CD8-positive, alpha-beta memory T cell (primary cell): ENCODE results near the gene GFER. TPM values are rescaled to one million over a fixed set of nuclear protein-coding genes. Genes with fewer than 3 reads are reported as not detected.

Experiments used
- CTCF ChIA-PET: fragments of 350-600 bp; sonication (Branson Sonifier 250); formaldehyde crosslinking; loops from one replicate; lab custom pipeline; 2021; ENCODE audit warnings: antibody characterized with exemption; lab: Charles Lee
- POLR2A ChIA-PET: fragments of 350-600 bp; sonication (Branson Sonifier 250); formaldehyde crosslinking; loops from one replicate; lab custom pipeline; 2021; ENCODE audit warnings: antibody characterized with exemption; lab: Charles Lee
- DNase-seq, 5 donors: peaks; one replicate each; pipeline versions ENCODE4 v3.0.0 to v3.0.0-alpha.2; 2020 to 2022; ENCODE audit warnings: mixed read lengths in 1 of 5
- H3K27ac ChIP-seq: one replicate; pipeline ENCODE4 v1.7.0; 2013; ENCODE audit warnings: low read depth, mild to moderate bottlenecking, low read length, moderate library complexity
- H3K27me3 ChIP-seq: 2 replicates; pipeline ENCODE4 v1.7.0; 2013; ENCODE audit warnings: low read length, mild to moderate bottlenecking; ENCODE audit not compliant: insufficient read depth, poor library complexity, severe bottlenecking
- H3K36me3 ChIP-seq: 2 replicates; pipeline ENCODE4 v1.7.0; 2013; ENCODE audit warnings: mild to moderate bottlenecking, low read length, moderate library complexity; ENCODE audit not compliant: insufficient read depth
- H3K4me1 ChIP-seq: 2 replicates; pipeline ENCODE4 v1.7.0; 2013; ENCODE audit warnings: mild to moderate bottlenecking, low read length, moderate library complexity; ENCODE audit not compliant: insufficient read depth
- H3K4me3 ChIP-seq: 2 replicates; pipeline ENCODE4 v1.7.0; 2013; ENCODE audit warnings: mild to moderate bottlenecking, low read length
- H3K9me3 ChIP-seq: 2 replicates; pipeline ENCODE4 v1.7.0; 2013; ENCODE audit warnings: mild to moderate bottlenecking, low read length
- H3K27ac Mint-ChIP-seq, 8 donors: one replicate each; pipeline ENCODE4 v1.8.0; 2020 to 2021; ENCODE audit warnings: mixed read lengths in 8 of 8, mild to moderate bottlenecking in 6 of 8, inconsistent platforms in 3 of 8, moderate library complexity in 3 of 8
- H3K27me3 Mint-ChIP-seq, 2 donors: one replicate each; pipeline ENCODE4 v1.8.0; 2020 to 2021; ENCODE audit warnings: mixed read lengths in 2 of 2, mild to moderate bottlenecking in 1 of 2, moderate library complexity in 1 of 2
- H3K36me3 Mint-ChIP-seq, 3 donors: one replicate each; pipeline ENCODE4 v1.8.0; 2020 to 2021; ENCODE audit warnings: mixed read lengths in 3 of 3, inconsistent platforms in 1 of 3, mild to moderate bottlenecking in 1 of 3
- H3K4me1 Mint-ChIP-seq, 3 donors: one replicate each; pipeline ENCODE4 v1.8.0; 2020 to 2021; ENCODE audit warnings: mixed read lengths in 3 of 3, inconsistent platforms in 1 of 3, mild to moderate bottlenecking in 1 of 3
- H3K4me3 Mint-ChIP-seq, 7 donors: one replicate each; pipeline ENCODE4 v1.8.0; 2020 to 2021; ENCODE audit warnings: mixed read lengths in 7 of 7, mild to moderate bottlenecking in 6 of 7, moderate library complexity in 4 of 7, inconsistent platforms in 2 of 7
- H3K9me3 Mint-ChIP-seq, 5 donors: one replicate each; pipeline ENCODE4 v1.8.0; 2020 to 2022; ENCODE audit warnings: mixed read lengths in 5 of 5, mild to moderate bottlenecking in 3 of 5, moderate library complexity in 2 of 5, inconsistent platforms in 1 of 5
- polyA plus RNA-seq: library from polyadenylated mRNA; unstranded; fragments of 300-500 nt; fragmentation: Illumina TruSeq; gene quantifications from one replicate; pipeline ENCODE4 v1.2.3, GENCODE V29; 2021
- total RNA-seq, 2 experiments: library from RNA; stranded (reverse); gene quantifications; one replicate each; pipeline ENCODE4 v1.2.3, GENCODE V29; 2021

The GFER gene
- total and polyA plus RNA-seq, 3 experiments from 2014 or later = 38.4 to 50.1 (median 41.7) TPM

DNA sequence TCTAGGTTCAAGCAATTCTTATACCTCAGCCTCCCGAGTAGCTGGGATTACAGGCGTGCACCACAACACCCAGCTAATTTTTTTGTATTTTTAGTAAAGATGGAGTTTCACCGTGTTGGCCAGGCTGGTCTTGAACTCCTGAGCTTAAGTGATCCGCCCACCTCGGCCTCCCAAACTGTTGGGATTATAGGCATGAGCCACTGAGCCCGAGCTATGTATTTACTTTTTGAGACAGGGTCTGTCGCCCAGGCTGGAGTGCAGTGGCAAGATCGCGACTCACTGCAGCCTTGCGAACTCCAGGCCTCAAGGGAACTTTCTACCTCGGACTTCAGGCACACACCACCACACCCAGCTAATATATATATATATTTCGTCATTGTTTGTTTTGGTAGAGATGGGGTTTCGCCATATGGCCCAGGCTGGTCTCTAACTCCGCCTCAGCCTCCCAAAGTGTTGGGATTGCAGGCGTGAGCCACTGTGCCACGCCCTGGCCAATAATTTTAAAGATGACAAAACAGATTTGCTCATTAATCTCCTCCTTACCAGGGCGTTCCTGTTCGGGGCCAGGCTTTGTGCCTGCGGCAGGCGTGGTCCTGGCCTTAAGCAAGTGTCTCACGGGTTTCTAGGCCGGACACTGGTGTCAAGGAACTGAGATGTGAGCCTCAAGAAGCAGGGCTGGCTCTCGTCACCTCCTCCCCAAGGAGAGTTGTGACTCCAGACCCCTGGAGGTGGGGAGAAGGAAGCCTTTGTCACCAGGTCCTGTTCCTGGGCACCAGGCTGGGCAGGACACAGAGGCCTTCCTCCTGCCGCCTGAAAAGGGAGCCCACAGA is 31.3 kb downstream of the GFER start:
- Mint-ChIP-seq H3K36me3 (no peaks in the 10 kb centered on the region), H3K9me3 (no peaks in the 10 kb centered on the region), H3K27me3 (peaks cover 8 to 11% of the 10 kb centered on the region in 2 donors), H3K4me1 (peaks cover 2% of the 10 kb centered on the region in 3 donors), H3K27ac (no peak overlapping the region), H3K4me3 (no peak overlapping the region)
- no peaks in the 10 kb centered on the region for H3K36me3 ChIP-seq
- DNase-seq = no peak
- H3K27me3 ChIP-seq = peaks cover 11% of the 10 kb centered on the region
- H3K4me3 ChIP-seq = no peak overlapping the region
- POLR2A ChIA-PET = no interaction called here
- no peaks in the 10 kb centered on the region for H3K9me3 ChIP-seq
- H3K4me1 ChIP-seq = peaks cover 10% of the 10 kb centered on the region
- CTCF ChIA-PET = interaction anchor here (1.1 to 2.0 kb wide), 3 partner anchors 11 to 125 kb away, joined by 3 to 12 read pairs (median 3); partner anchors contain the start of genes NTHL1 and TSC2
- H3K27ac ChIP-seq = no peak overlapping the region

- Mint-ChIP-seq H3K27me3 (peaks cover 12 to 16% of the 10 kb centered on the region in 2 donors), H3K36me3 (no peaks in the 10 kb centered on the region), H3K9me3 (no peaks in the 10 kb centered on the region), H3K27ac (no peak overlapping the region), H3K4me3 (no peak overlapping the region), H3K4me1 (peaks cover 0 to 4% (median 0%) of the 10 kb centered on the region in 3 donors)
- Histone ChIP-seq H3K9me3 (no peaks in the 10 kb centered on the region), H3K27me3 (peaks cover 11% of the 10 kb centered on the region), H3K36me3 (no peaks in the 10 kb centered on the region), H3K4me3 (no peak overlapping the region), H3K27ac (no peak overlapping the region), H3K4me1 (peaks cover 5% of the 10 kb centered on the region)
- ChIA-PET POLR2A (no interaction called here), CTCF (interaction anchor here (0.7 to 2.0 kb wide), 5 partner anchors 12 to 124 kb away, joined by 3 to 12 read pairs (median 3); no protein-coding TSS in a partner anchor)
- no peak for DNase-seq
These were observed 31.9 kb downstream of the GFER start for GRCh38 chr16:2015947-2016208.

DNA sequence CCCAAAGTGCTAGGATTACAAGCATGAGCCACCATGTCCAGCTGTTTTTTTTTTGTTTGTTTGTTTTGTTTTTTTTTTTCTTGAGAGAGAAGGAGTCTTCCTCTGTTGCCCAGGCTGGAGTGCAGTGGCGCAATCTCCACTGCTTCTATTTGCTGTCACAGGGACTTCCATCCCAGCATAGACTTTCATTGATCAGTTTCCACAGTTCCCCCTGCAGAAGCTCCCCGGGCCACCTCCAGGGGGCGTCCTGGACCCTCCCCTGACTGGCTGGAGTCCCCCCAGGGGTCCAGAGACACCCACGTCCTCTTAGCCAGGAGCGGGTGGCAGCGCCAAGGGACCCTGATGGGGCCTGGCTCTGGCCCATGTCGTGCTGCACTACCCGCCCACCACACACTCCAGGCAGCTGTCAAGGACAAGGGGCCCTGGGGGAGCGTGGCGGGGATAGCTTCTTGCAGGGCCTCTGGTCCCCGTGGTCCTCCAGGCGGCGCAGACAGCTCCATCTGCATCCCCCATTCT is 32.5 kb downstream of the GFER start:
- H3K27ac Mint-ChIP-seq = peak overlapping the region in 2 of 8 donors; percentile 23 to 43
- DNase-seq = no peak
- H3K4me3 ChIP-seq = no peak overlapping the region
- peaks cover 5% of the 10 kb centered on the region for H3K4me1 ChIP-seq
- H3K36me3 Mint-ChIP-seq = no peaks in the 10 kb centered on the region
- H3K36me3 ChIP-seq = no peaks in the 10 kb centered on the region
- no peak overlapping the region for H3K27ac ChIP-seq
- peaks cover 0 to 5% (median 0%) of the 10 kb centered on the region in 3 donors for H3K4me1 Mint-ChIP-seq
- ChIA-PET CTCF (interaction anchor here (0.7 to 2.0 kb wide), 4 partner anchors 13 to 124 kb away, joined by 3 to 12 read pairs (median 3); no protein-coding TSS in a partner anchor), POLR2A (no interaction called here)
- H3K4me3 Mint-ChIP-seq = no peak overlapping the region
- H3K9me3 Mint-ChIP-seq = no peaks in the 10 kb centered on the region
- peaks cover 14 to 22% of the 10 kb centered on the region in 2 donors for H3K27me3 Mint-ChIP-seq
- peaks cover 11% of the 10 kb centered on the region for H3K27me3 ChIP-seq
- no peaks in the 10 kb centered on the region for H3K9me3 ChIP-seq

DNA sequence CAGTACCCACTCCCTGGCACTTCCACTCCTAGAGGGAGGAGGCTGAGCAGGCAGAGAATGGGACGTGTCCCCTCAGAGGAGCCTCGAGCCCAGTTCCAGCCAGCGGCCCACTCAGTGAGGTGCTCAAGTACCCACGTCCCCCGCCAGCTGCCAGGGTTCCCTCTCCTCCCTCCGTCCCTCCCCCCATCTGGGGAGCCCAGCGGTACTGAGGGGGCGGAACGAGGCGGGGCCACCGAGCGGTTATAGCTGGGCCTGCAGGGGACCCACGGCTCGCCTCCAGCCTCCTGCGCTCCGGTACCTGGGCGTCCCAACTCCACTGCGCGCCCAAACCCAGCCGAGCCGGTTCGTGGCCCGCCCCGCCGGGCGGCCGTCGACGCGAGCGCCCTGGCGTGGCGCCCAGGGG is 35.5 kb downstream of the GFER start, which contains the start of gene NPW:
NPW (plus strand) TSS at position 268 of the 403 bp plus-strand sequence.
- CTCF ChIA-PET = interaction anchor here (0.8 to 1.6 kb wide), 2 partner anchors 121 to 128 kb away, joined by 3 to 7 read pairs; no protein-coding TSS in a partner anchor
- H3K4me3 Mint-ChIP-seq = peak within 1 kb of the TSS in 1 of 7 donors; percentile 12
- peaks cover 22 to 31% of the 10 kb centered on the region in 2 donors for H3K27me3 Mint-ChIP-seq
- no peak for DNase-seq
- H3K4me1 ChIP-seq = peaks cover 23% of the 10 kb centered on the region
- H3K4me1 Mint-ChIP-seq = peaks cover 6 to 19% (median 12%) of the 10 kb centered on the region in 3 donors
- H3K4me3 ChIP-seq = no peak within 1 kb of the TSS
- H3K27ac ChIP-seq = no peak within 1 kb of the TSS
- no peaks in the 10 kb centered on the region for H3K9me3 Mint-ChIP-seq
- peaks cover 15% of the 10 kb centered on the region for H3K27me3 ChIP-seq
- peak within 1 kb of the TSS in 1 of 8 donors; percentile 53 for H3K27ac Mint-ChIP-seq
- no peaks in the 10 kb centered on the region for H3K9me3 ChIP-seq
- POLR2A ChIA-PET = interaction anchor here (1.5 kb wide), 1 partner anchor 136 kb away, joined by 6 read pairs; the partner anchor contains the start of gene TRAF7
- H3K36me3 Mint-ChIP-seq = no peaks in the 10 kb centered on the region
- H3K36me3 ChIP-seq = no peaks in the 10 kb centered on the region

GRCh38 chr16:2019921-2020831 is 36.2 kb downstream of the GFER start:
- Histone ChIP-seq H3K27ac (no peak overlapping the region), H3K36me3 (no peaks in the 10 kb centered on the region), H3K4me3 (no peak overlapping the region), H3K27me3 (peaks cover 15% of the 10 kb centered on the region), H3K4me1 (peaks cover 23% of the 10 kb centered on the region), H3K9me3 (no peaks in the 10 kb centered on the region)
- H3K27ac Mint-ChIP-seq = no peak overlapping the region
- peaks cover 22 to 31% of the 10 kb centered on the region in 2 donors for H3K27me3 Mint-ChIP-seq
- no peak for DNase-seq
- H3K9me3 Mint-ChIP-seq = no peaks in the 10 kb centered on the region
- ChIA-PET POLR2A (interaction anchor here (1.5 kb wide), 1 partner anchor 135 kb away, joined by 6 read pairs; the partner anchor contains the start of gene TRAF7), CTCF (interaction anchor here (0.8 to 6.2 kb wide), 4 partner anchors 120 to 134 kb away, joined by 3 to 78 read pairs (median 16); partner anchors contain the start of gene TRAF7)
- peak overlapping the region in 1 of 7 donors; percentile 12 for H3K4me3 Mint-ChIP-seq
- H3K4me1 Mint-ChIP-seq = peaks cover 6 to 19% (median 12%) of the 10 kb centered on the region in 3 donors
- H3K36me3 Mint-ChIP-seq = no peaks in the 10 kb centered on the region

GRCh38 chr16:2022723-2023091 is 38.7 kb downstream of the GFER start:
- peak overlapping the region; percentile 56 to 91 (median 66) for H3K4me3 Mint-ChIP-seq
- H3K4me1 Mint-ChIP-seq = peaks cover 10 to 29% (median 17%) of the 10 kb centered on the region in 3 donors
- DNase-seq = no peak
- no peaks in the 10 kb centered on the region for H3K9me3 Mint-ChIP-seq
- H3K9me3 ChIP-seq = no peaks in the 10 kb centered on the region
- H3K27ac Mint-ChIP-seq = peak overlapping the region in 2 of 8 donors; percentile 73 to 86
- peak overlapping the region; percentile 50 for H3K4me3 ChIP-seq
- peaks cover 15% of the 10 kb centered on the region for H3K27me3 ChIP-seq
- H3K27me3 Mint-ChIP-seq = peaks cover 22 to 31% of the 10 kb centered on the region in 2 donors
- POLR2A ChIA-PET = interaction anchor here (0.6 to 1.8 kb wide), 8 partner anchors 25 to 407 kb away, joined by 3 to 8 read pairs (median 4); partner anchors contain the start of genes NTHL1, RPS2, TRAF7 and TSC2
- H3K36me3 Mint-ChIP-seq = no peaks in the 10 kb centered on the region
- CTCF ChIA-PET = interaction anchor here (0.9 to 6.2 kb wide), 13 partner anchors 10 to 131 kb away, joined by 3 to 78 read pairs (median 3); partner anchors contain the start of genes NTHL1, TRAF7 and TSC2
- peaks cover 31% of the 10 kb centered on the region for H3K4me1 ChIP-seq
- no peaks in the 10 kb centered on the region for H3K36me3 ChIP-seq
- peak overlapping the region; percentile 25 for H3K27ac ChIP-seq
